Measurements from ENCODE around the gene CUBN.
"Not testable (repeated sequence)": the region's sequence is repeated elsewhere in the genome, so short reads cannot be mapped to it uniquely, and the experiment has no call there.

The CUBN gene

DNA sequence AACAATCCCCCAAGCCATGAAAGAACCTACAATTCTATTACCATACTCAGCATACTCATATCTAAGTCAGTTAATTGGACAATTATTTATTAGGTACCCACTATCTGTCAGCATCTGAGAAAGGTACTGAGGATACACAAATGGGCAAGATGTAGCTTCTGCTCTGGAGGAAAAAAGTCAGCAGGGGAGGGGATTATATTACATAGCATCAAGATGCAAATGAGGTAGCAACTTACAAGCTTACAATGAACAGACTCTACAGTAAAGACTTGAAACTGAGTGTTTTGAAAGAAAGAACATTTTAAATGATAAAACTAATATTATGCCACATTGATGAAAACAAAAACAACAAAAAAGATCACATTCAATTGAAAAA, 10.8 kb upstream of the CUBN start:
- DNase-seq: no peak

- DNase-seq: no peak
Measured at GRCh38 chr10:17138460-17139042, 8.9 kb upstream of the CUBN start.

DNA sequence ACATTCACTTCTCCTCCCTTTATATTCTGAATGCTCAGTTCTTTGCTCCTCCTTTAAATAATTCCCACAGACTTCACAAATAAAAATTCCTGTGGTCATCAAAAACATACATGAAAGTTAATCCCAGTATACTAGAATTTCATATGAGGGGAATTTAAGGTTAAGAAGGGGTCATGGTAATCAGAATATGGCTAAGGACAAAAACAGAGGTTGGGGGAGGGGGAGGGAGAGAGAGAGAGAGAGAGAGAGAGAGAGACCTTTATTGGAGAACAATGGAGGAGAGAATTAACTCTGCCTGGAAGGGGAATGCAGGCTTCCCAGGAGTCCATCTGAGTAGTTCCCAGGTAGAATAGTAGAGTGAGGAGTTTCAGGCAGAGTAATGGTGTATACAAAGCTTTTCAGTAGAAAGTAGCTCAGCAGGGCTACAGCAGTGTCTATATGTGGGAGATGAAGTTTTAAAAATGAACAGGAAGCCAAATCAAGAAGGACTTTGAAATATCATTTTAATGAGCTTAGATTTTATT, 5.2 kb upstream of the CUBN start:
- no peak for DNase-seq

- no peak for DNase-seq
Measured at GRCh38 chr10:17134282-17134681, 4.7 kb upstream of the CUBN start.

DNA sequence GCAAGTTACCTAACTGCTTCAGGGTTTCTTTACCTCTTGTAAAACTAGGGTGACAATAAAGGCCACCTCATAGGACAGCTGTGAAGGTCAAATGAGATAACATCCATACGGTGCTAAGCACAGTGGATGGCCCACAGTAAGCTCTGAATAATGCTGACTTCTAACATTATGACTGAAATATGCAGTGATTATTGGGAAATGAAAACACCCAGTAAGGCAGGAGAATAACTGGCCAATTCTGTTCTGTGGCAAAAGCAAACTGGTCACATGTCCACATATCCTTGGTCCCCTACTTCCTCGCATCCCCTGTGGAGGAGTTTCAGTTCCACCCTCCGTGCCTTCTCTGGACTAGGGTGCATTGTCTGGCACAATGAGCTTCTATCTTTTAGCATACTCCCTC, 1.4 kb downstream of the CUBN start:
- no peak for DNase-seq

GRCh38 chr10:17126327-17126726, 3.3 kb downstream of the CUBN start:
- no peak for DNase-seq

- DNase-seq: no peak
Measured at GRCh38 chr10:17125206-17125893, 4.3 kb downstream of the CUBN start.

DNA sequence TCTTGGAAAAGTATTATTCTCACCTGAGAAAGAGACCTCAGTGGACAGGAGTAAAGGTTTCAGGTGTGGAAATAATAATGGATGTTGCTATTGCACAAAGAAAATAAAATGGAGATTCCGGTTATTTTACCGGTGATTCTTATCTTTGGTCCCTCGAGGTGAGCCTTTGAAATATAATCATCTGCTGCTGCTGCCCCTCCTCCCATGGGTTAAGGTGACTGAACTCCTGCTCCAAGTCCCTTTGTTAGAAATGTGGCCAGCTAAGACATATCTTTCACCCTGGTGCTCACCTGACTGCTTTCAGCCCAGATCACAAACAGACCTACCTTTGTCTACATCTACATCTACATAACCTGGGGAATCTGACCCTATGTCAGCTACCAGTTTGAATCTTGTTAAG, 5.7 kb downstream of the CUBN start:
- DNase-seq: no peak

- no peak for DNase-seq
Measured at GRCh38 chr10:17122726-17123661, 6.6 kb downstream of the CUBN start.

DNA sequence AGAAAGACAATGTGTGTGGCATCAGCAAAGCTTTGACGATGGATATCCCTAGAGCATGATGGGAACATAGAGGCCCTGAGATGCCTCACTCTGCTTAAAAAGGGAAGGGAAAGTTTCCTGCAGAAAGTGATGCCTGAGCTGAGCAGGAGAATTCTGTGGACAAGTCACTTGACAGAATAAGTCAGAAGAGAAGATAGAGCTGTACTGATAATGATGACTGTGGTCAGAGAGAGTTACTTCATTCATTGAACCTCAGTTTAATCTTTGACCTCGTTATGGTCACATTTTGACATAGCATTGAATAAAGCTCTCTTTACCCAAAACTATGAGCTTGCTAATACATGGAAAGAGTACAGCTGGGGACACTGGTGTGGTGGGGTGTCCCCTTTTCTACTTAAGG, 7.6 kb downstream of the CUBN start:
- no peak for DNase-seq

GRCh38 chr10:17120694-17121093, 8.9 kb downstream of the CUBN start:
- no peak for DNase-seq

DNA sequence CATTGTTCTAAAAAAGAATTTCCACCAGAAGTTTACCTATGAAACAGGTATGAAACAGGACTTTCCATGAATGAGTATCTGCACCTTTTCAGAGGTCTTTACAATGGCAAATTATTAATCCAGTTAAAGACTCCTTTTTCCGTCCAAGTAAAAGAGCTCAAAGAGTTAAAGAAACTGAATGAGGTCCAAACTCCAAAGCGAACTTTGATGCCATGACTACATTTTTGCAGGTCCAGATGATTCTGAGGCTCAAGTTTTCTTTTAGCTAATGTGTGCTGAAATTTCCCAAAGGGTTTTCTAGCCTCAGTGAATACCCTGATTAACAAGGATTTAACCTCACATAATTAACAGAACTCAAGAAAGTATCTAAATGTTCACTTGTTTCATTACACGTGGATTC, 9.8 kb downstream of the CUBN start:
- no peak for DNase-seq

GRCh38 chr10:17116193-17116592, 13.4 kb downstream of the CUBN start:
- no peak for DNase-seq

GRCh38 chr10:17115683-17116082, 13.9 kb downstream of the CUBN start:
- DNase-seq: no peak

GRCh38 chr10:17114878-17115444, 14.7 kb downstream of the CUBN start:
- not testable (repeated sequence) for DNase-seq

GRCh38 chr10:17113889-17114540, 15.6 kb downstream of the CUBN start:
- no peak for DNase-seq

GRCh38 chr10:17113346-17113745, 16.3 kb downstream of the CUBN start:
- DNase-seq: no peak

- DNase-seq: no peak
Measured at GRCh38 chr10:17112566-17112965, 17.0 kb downstream of the CUBN start.

- no peak for DNase-seq
Measured at GRCh38 chr10:17109475-17110207, 20.0 kb downstream of the CUBN start.

DNA sequence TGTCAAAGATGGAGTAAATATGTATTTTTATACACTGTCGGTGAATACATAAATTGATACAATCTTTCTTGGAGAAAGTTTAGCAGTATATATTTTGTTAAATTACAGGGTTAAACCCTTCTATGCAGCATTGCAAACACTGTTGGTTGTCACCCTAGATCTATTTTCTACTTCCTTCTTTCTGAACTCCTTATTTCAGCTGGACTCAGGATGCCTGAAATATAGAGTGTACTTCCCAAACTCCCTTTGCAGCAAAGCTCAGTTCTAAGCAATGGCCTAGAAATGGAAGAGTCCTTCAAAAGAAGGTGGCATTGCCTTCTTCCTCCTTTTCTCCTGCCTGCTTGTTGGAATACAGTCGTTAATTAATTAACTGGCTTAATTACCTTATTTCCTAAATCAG, 20.6 kb downstream of the CUBN start:
- DNase-seq: no peak

GRCh38 chr10:17106991-17107390, 22.6 kb downstream of the CUBN start:
- no peak for DNase-seq

- no peak for DNase-seq
Measured at GRCh38 chr10:17101910-17102266, 27.7 kb downstream of the CUBN start.
